ENCODE data around the gene TNC.

The TNC gene

DNA sequence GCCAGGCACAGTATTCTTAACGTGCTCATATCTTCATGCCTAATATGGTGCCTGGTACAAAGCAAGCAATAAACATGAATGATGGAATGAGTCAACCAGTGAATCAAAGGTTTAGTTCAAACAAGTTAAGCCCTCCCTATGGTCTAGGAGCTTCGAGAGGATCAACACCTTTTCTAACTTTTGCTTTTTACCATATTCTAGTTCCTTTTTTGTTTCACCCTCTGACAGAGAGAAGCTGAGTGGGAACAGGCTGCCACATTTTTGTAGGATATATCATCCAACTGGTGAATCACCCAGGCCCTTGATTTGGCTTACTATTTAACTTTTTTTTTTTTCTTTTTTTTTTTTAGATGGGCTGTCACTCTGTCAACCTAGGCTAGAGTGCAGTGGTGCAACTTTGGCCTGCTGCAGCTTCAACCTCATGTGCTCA, 39.3 kb upstream of the TNC start:
- TF ChIP-seq, protein P1, sequence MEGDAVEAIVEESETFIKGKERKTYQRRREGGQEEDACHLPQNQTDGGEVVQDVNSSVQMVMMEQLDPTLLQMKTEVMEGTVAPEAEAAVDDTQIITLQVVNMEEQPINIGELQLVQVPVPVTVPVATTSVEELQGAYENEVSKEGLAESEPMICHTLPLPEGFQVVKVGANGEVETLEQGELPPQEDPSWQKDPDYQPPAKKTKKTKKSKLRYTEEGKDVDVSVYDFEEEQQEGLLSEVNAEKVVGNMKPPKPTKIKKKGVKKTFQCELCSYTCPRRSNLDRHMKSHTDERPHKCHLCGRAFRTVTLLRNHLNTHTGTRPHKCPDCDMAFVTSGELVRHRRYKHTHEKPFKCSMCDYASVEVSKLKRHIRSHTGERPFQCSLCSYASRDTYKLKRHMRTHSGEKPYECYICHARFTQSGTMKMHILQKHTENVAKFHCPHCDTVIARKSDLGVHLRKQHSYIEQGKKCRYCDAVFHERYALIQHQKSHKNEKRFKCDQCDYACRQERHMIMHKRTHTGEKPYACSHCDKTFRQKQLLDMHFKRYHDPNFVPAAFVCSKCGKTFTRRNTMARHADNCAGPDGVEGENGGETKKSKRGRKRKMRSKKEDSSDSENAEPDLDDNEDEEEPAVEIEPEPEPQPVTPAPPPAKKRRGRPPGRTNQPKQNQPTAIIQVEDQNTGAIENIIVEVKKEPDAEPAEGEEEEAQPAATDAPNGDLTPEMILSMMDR (conservative IDR thresholded peaks at IDR 0.05): no peak
- no peak overlapping the region for H3K27ac ChIP-seq

DNA sequence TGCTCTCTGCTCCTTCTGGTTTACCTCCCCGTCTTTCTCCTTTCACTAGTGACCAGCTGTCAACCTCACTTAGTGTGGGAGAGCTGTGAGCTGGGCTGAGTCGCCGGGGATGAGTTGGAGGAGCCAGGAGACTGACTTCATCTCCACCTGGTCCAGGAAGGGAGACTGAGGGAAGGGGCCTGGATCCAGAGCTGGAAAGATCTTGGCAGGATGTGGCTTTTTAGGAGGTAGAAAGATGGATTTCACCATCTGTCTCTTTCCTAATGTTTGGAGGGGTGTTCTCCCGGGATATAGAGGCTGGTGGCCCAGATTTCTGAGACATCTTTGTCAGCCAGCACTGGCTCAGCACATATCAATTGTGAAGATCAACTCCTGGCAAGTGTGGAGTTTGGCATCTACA, 37.1 kb upstream of the TNC start:
- TF ChIP-seq, protein P1 (conservative IDR thresholded peaks at IDR 0.05): no peak
- H3K27ac ChIP-seq: no peak overlapping the region

DNA sequence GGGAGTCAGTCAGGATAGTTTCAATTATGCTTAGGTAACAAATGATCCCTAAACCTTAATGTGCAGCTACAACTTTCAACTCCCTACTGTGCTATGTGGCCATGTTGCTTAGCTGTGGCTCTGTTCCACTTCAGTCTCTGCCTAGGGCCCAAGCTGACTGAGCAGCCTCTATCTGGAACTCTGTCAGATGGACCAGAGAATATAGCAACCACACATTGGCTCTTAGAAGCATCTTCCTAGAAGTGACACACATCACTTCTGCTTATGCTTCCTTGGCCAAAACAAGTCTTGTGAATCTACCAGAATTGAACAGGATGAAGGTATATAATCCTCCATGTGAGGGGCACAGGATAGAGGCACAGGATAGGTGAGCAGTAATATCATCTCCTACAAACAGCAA, 36.7 kb upstream of the TNC start:
- H3K27ac ChIP-seq: no peak overlapping the region
- TF ChIP-seq, protein P1 (conservative IDR thresholded peaks at IDR 0.05): no peak

DNA sequence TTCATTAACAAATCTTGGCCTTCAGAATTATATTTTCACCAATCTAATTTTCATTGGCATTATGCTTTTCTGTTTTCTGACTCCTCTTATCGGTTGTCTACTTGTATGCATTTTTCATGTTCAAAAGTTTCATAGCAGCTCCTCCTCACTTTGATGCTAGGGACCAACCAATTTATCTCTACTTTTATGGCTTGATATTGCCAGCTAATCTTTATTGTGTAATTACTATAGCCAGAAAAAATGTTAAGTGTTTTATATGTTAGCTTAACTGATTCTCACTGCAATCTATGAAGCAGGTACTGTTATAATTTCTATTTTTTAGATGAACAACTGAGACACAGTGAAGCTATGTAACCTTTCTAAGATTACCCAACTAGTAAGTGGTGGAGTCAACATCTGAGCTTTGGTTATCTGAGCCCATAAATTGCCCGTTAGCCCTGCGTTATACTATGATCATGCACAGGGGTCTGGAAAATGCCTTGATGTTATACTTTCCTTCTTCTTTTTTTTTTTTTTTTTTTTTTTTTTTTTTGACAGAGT, 34.4 kb upstream of the TNC start:
- TF ChIP-seq, protein P1 (conservative IDR thresholded peaks at IDR 0.05): no peak
- H3K27ac ChIP-seq: no peak overlapping the region

DNA sequence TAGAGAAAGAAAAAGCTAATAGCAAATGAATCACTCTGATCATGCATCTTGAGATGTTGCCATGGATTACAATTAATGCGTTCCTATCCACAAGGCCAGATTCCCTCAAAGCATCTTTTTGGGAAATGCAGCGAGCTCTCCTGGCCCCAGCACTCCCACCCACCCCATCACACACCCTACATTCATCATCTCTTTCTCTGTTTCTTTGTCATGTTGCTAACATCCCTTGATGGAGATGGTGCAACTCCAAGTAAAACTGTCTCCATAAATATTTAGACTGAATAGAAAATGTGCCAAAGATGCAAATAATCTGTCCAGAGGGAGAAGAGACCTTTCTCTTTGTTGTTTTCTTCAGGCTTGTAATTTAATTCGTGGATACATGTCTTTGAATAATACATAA, 30.8 kb upstream of the TNC start:
- TF ChIP-seq, protein P1 (conservative IDR thresholded peaks at IDR 0.05): no peak

DNA sequence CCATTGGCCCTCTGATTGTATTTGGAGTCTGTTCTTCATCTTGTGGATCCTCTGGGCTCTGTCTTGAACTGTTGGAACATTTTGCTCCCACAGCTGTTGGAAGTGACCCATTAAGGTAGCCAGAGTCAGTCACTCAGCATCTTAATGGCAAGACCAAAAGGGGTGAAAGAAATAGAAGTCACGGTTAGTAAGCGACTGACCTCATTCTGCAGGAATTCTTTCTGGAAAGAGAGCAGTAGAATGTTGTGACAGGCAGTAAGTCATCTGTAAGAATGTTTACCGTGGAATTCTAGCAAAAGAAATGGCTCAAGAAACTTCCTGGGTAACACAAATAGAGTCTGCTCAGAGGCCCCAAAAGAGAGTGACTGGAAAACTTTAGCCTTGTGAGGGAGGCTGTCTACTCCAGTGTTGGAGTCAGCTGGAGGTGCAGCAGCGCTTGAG, 28.6 kb upstream of the TNC start:
- TF ChIP-seq, protein P1 (conservative IDR thresholded peaks at IDR 0.05): no peak
- no peak overlapping the region for H3K27ac ChIP-seq

More for the DNA sequence above, 30.8 kb upstream of the TNC start:
- H3K27ac ChIP-seq: no peak overlapping the region

DNA sequence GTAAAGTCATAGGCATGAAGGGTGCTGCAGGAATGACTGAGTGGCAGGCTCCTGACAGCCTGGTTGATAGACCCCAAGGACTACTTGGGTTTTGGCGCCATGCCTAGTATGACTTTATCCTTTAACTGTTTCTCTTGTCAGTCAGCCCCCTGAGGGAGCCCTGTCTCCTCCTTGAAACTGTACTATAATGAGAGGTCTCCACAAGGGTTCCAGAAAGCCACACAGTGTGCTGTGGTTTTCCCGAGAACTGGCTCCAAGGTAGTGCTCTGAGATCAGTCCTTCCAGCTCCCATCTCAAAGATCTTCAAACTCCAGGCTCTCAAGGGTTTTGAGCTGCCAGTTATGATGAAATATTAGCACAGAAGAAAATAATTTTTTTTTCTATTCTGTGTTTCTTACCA, 26.7 kb upstream of the TNC start:
- TF ChIP-seq, protein P1 (conservative IDR thresholded peaks at IDR 0.05): no peak
- no peak overlapping the region for H3K27ac ChIP-seq
